Chondrocyte (in vitro differentiated cells): ENCODE results near the gene HAUS1. TPM values are rescaled to one million over a fixed set of nuclear protein-coding genes. Genes with fewer than 3 reads are reported as not detected.
"Not testable (repeated sequence)": the region's sequence is repeated elsewhere in the genome, so short reads cannot be mapped to it uniquely, and the experiment has no call there.

Experiments used
- DNase-seq: peaks from one replicate; pipeline ENCODE4 v3.0.0; 2021; ENCODE audit warnings: mixed read lengths, low spot score
- H3K27ac Mint-ChIP-seq: one replicate; pipeline ENCODE4 v1.8.0; 2021; ENCODE audit warnings: mild to moderate bottlenecking, moderate library complexity, mixed read lengths; ENCODE audit not compliant: unreplicated experiment
- H3K27me3 Mint-ChIP-seq: 2 replicates; pipeline ENCODE4 v1.8.0; 2021; ENCODE audit warnings: low read depth, mixed read lengths
- H3K36me3 Mint-ChIP-seq: 2 replicates; pipeline ENCODE4 v1.8.0; 2021; ENCODE audit warnings: low read depth, mixed read lengths
- H3K4me1 Mint-ChIP-seq: 2 replicates; pipeline ENCODE4 v1.8.0; 2021; ENCODE audit warnings: low read depth, mild to moderate bottlenecking, mixed read lengths
- H3K4me3 Mint-ChIP-seq: one replicate; pipeline ENCODE4 v1.8.0; 2021; ENCODE audit warnings: mild to moderate bottlenecking, moderate library complexity, mixed read lengths; ENCODE audit not compliant: unreplicated experiment
- H3K9me3 Mint-ChIP-seq: 2 replicates; pipeline ENCODE4 v1.8.0; 2021; ENCODE audit warnings: low read depth, mixed read lengths
- total RNA-seq: library from RNA; stranded (reverse); gene quantifications from 3 replicates; pipeline ENCODE4 v1.2.1, GENCODE V29; 2021
- TF ChIP-seq, protein P1 (sequence below): fragments of 200-600 bp; sonication (generic); IDR thresholded peaks from 2 replicates; pipeline ENCODE4 v1.5.0; 2021; ENCODE audit warnings: antibody characterized with exemption, mild to moderate bottlenecking, moderate library complexity

HAUS1 gene
- total RNA-seq, 1 donor from 2014 or later = 21.5 TPM

DNA sequence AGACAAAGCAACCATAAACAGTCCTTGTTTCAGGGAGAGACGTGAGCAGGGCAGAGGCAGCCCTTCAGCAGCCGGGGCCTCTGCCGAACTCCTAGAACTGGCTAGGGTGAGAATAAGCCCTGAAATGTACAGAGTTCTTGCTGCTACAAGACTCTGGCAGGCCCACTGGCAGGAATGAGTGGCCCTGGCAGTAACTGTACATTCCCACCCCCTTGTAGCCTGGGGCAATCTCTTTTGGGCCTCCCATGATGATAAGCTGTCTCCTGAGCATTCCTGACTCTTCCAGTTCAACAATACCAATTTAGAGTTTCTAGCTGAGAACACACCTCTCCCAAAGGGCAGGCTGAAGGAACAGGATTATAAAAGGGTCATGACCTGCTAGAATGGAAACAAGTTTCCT lies 54.3 kb downstream of the HAUS1 start:
- no peak for DNase-seq
- peaks cover 44% of the 10 kb centered on the region for H3K4me1 Mint-ChIP-seq
- H3K27ac Mint-ChIP-seq = no peak overlapping the region
- H3K27me3 Mint-ChIP-seq = no peaks in the 10 kb centered on the region
- no peaks in the 10 kb centered on the region for H3K36me3 Mint-ChIP-seq
- TF ChIP-seq, protein P1, sequence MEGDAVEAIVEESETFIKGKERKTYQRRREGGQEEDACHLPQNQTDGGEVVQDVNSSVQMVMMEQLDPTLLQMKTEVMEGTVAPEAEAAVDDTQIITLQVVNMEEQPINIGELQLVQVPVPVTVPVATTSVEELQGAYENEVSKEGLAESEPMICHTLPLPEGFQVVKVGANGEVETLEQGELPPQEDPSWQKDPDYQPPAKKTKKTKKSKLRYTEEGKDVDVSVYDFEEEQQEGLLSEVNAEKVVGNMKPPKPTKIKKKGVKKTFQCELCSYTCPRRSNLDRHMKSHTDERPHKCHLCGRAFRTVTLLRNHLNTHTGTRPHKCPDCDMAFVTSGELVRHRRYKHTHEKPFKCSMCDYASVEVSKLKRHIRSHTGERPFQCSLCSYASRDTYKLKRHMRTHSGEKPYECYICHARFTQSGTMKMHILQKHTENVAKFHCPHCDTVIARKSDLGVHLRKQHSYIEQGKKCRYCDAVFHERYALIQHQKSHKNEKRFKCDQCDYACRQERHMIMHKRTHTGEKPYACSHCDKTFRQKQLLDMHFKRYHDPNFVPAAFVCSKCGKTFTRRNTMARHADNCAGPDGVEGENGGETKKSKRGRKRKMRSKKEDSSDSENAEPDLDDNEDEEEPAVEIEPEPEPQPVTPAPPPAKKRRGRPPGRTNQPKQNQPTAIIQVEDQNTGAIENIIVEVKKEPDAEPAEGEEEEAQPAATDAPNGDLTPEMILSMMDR = no peak
- no peak overlapping the region for H3K4me3 Mint-ChIP-seq
- peaks cover 3% of the 10 kb centered on the region for H3K9me3 Mint-ChIP-seq

DNA sequence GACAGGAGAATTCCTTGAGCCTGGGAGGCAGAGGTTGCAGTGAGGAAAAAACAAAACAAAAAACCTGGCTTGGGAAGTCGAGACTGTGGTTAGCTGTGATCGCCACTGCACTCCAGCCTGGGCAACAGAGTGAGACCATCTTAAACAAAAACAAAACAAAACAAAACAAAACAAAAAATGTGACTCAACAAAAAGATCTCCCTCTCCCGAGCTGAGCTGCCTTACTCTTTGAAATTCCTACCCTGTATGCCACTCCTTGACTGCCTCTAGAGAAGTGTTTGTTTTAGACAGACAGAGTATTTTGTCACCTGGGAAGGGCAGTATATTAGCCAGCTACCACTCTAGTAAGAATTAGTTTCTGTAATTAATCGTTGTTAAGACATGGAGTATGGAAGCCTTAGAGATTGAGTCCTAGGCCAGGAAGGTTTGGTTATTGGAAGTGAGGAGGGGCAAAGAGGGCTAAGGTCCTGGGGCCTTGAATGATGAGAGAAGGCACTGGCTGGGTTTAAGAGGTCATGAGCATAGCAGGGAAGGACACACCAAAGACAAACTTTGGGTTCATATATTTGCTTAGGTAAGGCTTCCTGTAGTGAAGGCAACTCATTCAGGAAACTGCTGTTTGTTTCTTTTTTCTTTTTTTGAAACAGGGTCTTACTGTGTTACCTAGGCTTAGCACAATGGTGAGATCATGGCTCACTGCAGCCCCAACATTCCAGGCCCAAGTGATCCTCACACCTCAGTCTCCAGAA lies 56.0 kb downstream of the HAUS1 start:
- Mint-ChIP-seq H3K4me1 (peaks cover 33% of the 10 kb centered on the region), H3K9me3 (no peaks in the 10 kb centered on the region), H3K27me3 (no peaks in the 10 kb centered on the region), H3K36me3 (no peaks in the 10 kb centered on the region), H3K4me3 (no peak overlapping the region), H3K27ac (no peak overlapping the region)
- TF ChIP-seq, protein P1 = no peak
- no peak for DNase-seq

DNA sequence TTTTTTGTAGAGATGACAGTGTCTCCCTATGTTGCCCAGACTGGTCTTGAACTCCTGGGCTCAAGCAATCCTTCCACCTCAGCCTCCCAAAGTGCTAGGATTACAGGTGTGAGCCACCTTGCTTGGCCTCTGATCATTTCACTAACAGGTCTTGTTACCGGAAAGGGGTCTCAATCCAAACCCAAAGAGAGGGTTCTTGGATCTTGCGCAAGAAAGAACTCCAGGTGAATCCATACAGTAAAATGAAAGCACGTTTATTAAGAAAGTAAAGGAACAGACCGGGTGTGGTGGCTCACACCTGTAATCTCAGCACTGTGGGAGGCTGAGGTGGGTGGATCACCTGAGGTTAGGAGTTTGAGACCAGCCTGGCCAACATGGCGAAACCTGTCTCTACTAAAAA lies 56.7 kb downstream of the HAUS1 start:
- not testable (repeated sequence) for DNase-seq, H3K9me3 Mint-ChIP-seq, H3K4me3 Mint-ChIP-seq, H3K27me3 Mint-ChIP-seq, H3K27ac Mint-ChIP-seq, H3K36me3 Mint-ChIP-seq
- peaks cover 27% of the 10 kb centered on the region for H3K4me1 Mint-ChIP-seq

DNA sequence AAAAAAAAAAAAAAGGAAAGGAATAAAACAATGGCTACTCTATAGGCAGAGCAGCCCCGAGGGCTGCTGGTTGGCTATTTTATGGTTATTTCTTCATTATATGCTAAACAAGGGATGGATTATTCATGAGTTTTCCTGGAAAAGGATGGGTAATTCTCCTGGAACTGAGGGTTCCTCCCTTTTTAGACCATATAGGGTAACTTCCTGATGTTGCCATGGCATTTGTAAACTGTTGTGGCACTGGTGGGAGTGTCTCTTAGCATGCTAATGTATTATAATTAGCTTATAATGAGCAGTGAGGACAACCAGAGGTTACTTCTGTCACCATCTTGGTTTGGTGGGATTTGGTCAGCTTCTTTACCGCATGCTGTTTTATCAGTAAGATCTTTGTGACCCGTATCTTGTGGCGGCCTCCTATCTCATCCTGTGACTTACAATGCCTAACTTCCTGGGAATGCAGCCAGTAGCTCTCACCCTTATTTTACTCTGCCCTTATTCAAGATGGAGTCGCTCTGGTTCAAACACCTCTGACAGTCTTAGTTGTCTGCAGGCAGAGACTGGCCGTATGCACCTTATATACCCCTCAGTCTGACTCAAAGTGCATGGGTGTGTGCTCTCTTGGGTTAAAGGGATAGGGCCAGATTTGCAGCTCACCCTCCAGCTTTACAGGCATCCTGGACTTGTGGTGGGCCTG lies 57.7 kb downstream of the HAUS1 start:
- H3K4me1 Mint-ChIP-seq = peaks cover 18% of the 10 kb centered on the region
- TF ChIP-seq, protein P1 = no peak
- H3K27ac Mint-ChIP-seq = no peak overlapping the region
- H3K9me3 Mint-ChIP-seq = no peaks in the 10 kb centered on the region
- no peaks in the 10 kb centered on the region for H3K27me3 Mint-ChIP-seq
- DNase-seq = no peak
- H3K4me3 Mint-ChIP-seq = no peak overlapping the region
- H3K36me3 Mint-ChIP-seq = no peaks in the 10 kb centered on the region

DNA sequence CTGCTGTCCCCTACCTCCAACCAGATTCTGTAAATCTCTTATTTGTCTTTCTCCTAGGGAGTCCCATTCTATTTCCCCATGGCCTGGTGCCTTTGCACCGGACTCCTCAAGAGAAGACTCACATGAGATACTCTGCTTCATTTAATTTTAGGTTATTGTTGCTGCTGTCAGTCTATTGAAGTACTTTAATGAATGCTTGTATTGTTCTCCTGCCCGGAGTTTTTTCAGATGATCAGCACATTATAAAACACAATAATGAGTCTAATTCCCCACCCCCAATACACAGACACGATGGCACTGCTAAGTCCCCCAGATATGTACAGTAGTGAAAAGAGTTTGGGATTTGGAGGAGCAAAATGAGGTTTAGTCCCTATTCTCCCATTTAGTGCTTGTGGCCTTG lies 58.9 kb downstream of the HAUS1 start:
- Mint-ChIP-seq H3K27me3 (no peaks in the 10 kb centered on the region), H3K36me3 (no peaks in the 10 kb centered on the region)

More for the DNA sequence above, 58.9 kb downstream of the HAUS1 start:
- peaks cover 11% of the 10 kb centered on the region for H3K4me1 Mint-ChIP-seq
- H3K4me3 Mint-ChIP-seq = no peak overlapping the region
- H3K27ac Mint-ChIP-seq = no peak overlapping the region
- no peak for DNase-seq
- no peaks in the 10 kb centered on the region for H3K9me3 Mint-ChIP-seq
- TF ChIP-seq, protein P1 = no peak
